HUDEP-2 (cell line): ENCODE data around the gene EPHB3.

ENCODE experiments used
- DNase-seq, 76 experiments: peaks; one replicate each; lab custom pipeline; 2025; ENCODE audit not compliant: unreplicated experiment in 76 of 76; lab: John Stamatoyannopoulos, UW

The EPHB3 gene

GRCh38 chr3:184563561-184563925 lies 2.0 kb downstream of the EPHB3 start:
- no peak for DNase-seq

- no peak for DNase-seq
Measured at GRCh38 chr3:184563941-184564684, 2.5 kb downstream of the EPHB3 start.

GRCh38 chr3:184564685-184565385 lies 3.2 kb downstream of the EPHB3 start:
- no peak for DNase-seq

- no peak for DNase-seq
Measured at GRCh38 chr3:184565421-184566211, 4.0 kb downstream of the EPHB3 start.

GRCh38 chr3:184566441-184567414 lies 5.1 kb downstream of the EPHB3 start:
- DNase-seq = no peak

GRCh38 chr3:184567946-184568559 lies 6.5 kb downstream of the EPHB3 start:
- no peak for DNase-seq

- no peak for DNase-seq
Measured at GRCh38 chr3:184568560-184568923, 7.0 kb downstream of the EPHB3 start.

- DNase-seq = peak in 1 of 76 experiments; percentile 5
Measured at GRCh38 chr3:184568924-184569829, 7.6 kb downstream of the EPHB3 start.

- DNase-seq = no peak
Measured at GRCh38 chr3:184570035-184570434, 8.4 kb downstream of the EPHB3 start.

GRCh38 chr3:184570489-184570888 lies 8.9 kb downstream of the EPHB3 start:
- DNase-seq = no peak

GRCh38 chr3:184571750-184572377 lies 10.3 kb downstream of the EPHB3 start:
- no peak for DNase-seq

GRCh38 chr3:184572633-184573270 lies 11.2 kb downstream of the EPHB3 start:
- no peak for DNase-seq

- DNase-seq = no peak
Measured at GRCh38 chr3:184574515-184575417, 13.2 kb downstream of the EPHB3 start.

- no peak for DNase-seq
Measured at GRCh38 chr3:184575701-184576100, 14.1 kb downstream of the EPHB3 start.

- no peak for DNase-seq
Measured at GRCh38 chr3:184576457-184577240, 15.1 kb downstream of the EPHB3 start.

- DNase-seq = no peak
Measured at GRCh38 chr3:184577546-184577945, 16.0 kb downstream of the EPHB3 start.
